CD4-positive, alpha-beta T cell (primary cell): Measurements from ENCODE around the gene SECISBP2L. TPM values are rescaled to one million over a fixed set of nuclear protein-coding genes. Genes with fewer than 3 reads are reported as not detected.

Experiments used
- ATAC-seq: fragments of 200-7000 bp; cut with Tn5 transposase; one replicate; pipeline ENCODE4 v1.10.0; 2022; ENCODE audit warnings: mild to moderate bottlenecking; ENCODE audit not compliant: poor library complexity
- CTCF ChIA-PET: fragments of 350-600 bp; sonication (Branson Sonifier 250); formaldehyde crosslinking; loops from one replicate; lab custom pipeline; 2021; ENCODE audit warnings: antibody characterized with exemption, inconsistent platforms; lab: Charles Lee
- POLR2A ChIA-PET: fragments of 350-600 bp; sonication (Branson Sonifier 250); formaldehyde crosslinking; loops from one replicate; lab custom pipeline; 2021; ENCODE audit warnings: antibody characterized with exemption, inconsistent platforms; lab: Charles Lee
- DNase-seq, 14 experiments: peaks; one replicate each; pipeline ENCODE4 v3.0.0-alpha.2; 2013 to 2020; ENCODE audit warnings: mixed read lengths in 2 of 14
- H3K27ac ChIP-seq, 2 donors: one replicate each; pipeline versions ENCODE4 v1.5.1 to v1.7.0; 2013; ENCODE audit warnings: low read length in 2 of 2, low read depth in 1 of 2, mild to moderate bottlenecking in 1 of 2
- H3K27me3 ChIP-seq, 2 experiments: 1 replicate in 1 of 2; 2 replicates in 1 of 2; pipeline versions ENCODE4 v1.6.1 to v1.7.0; 2013; ENCODE audit warnings: low read length in 2 of 2, control low read depth in 1 of 2, mild to moderate bottlenecking in 1 of 2, moderate library complexity in 1 of 2; ENCODE audit not compliant: insufficient read depth in 2 of 2, control insufficient read depth in 1 of 2
- H3K36me3 ChIP-seq: one replicate; pipeline ENCODE4 v1.6.1; 2013; ENCODE audit warnings: low read length, control low read depth; ENCODE audit not compliant: insufficient read depth
- H3K4me1 ChIP-seq: one replicate; pipeline ENCODE4 v1.6.1; 2013; ENCODE audit warnings: low read length, control low read depth; ENCODE audit not compliant: insufficient read depth
- H3K4me3 ChIP-seq: one replicate; pipeline ENCODE4 v1.5.1; 2013; ENCODE audit warnings: mild to moderate bottlenecking, low read length, moderate library complexity
- H3K9me3 ChIP-seq, 2 experiments: 1 replicate in 1 of 2; 2 replicates in 1 of 2; pipeline versions ENCODE4 v1.6.1 to v1.7.0; 2013; ENCODE audit warnings: low read length in 2 of 2, mild to moderate bottlenecking in 2 of 2, control low read depth in 1 of 2, moderate library complexity in 1 of 2; ENCODE audit not compliant: control insufficient read depth in 1 of 2, insufficient read depth in 1 of 2
- H3K27ac Mint-ChIP-seq: one replicate; pipeline ENCODE4 v1.8.0; 2020; ENCODE audit warnings: mixed read lengths
- H3K27me3 Mint-ChIP-seq: one replicate; pipeline ENCODE4 v1.8.0; 2021; ENCODE audit warnings: mixed read lengths
- H3K36me3 Mint-ChIP-seq: one replicate; pipeline ENCODE4 v1.8.0; 2021; ENCODE audit warnings: low read depth, mixed read lengths
- H3K4me1 Mint-ChIP-seq: one replicate; pipeline ENCODE4 v1.8.0; 2021; ENCODE audit warnings: low read depth, mixed read lengths
- H3K4me3 Mint-ChIP-seq: one replicate; pipeline ENCODE4 v1.8.0; 2020; ENCODE audit warnings: mild to moderate bottlenecking, mixed read lengths
- H3K9me3 Mint-ChIP-seq: one replicate; pipeline ENCODE4 v1.8.0; 2020; ENCODE audit warnings: mixed read lengths
- intact Hi-C, 2 experiments: fragments of 100-400 bp; cut with DNase I in 1 of 2; cut with micrococcal nuclease in 1 of 2; formaldehyde crosslinking; loops; one replicate each; pipeline versions ENCODE4 v1.15.1 to v1.9.0; 2023 to 2025; cut with DNase I, micrococcal nuclease
- total RNA-seq, 174 experiments: library from RNA in 2 of 174; stranded (reverse) in 2 of 174; gene quantifications; one replicate each; pipeline ENCODE4 v1.2.3 and lab custom pipeline; 2021 to 2026
- TF ChIP-seq, protein P1 (sequence below): fragments of 200-600 bp; IDR thresholded peaks from one replicate; pipeline ENCODE4 v1.8.0; 2022; ENCODE audit warnings: antibody characterized with exemption, mild to moderate bottlenecking

Gene SECISBP2L
- total RNA-seq, 2 experiments from 2014 or later: 55.9 to 56.0 TPM

DNA sequence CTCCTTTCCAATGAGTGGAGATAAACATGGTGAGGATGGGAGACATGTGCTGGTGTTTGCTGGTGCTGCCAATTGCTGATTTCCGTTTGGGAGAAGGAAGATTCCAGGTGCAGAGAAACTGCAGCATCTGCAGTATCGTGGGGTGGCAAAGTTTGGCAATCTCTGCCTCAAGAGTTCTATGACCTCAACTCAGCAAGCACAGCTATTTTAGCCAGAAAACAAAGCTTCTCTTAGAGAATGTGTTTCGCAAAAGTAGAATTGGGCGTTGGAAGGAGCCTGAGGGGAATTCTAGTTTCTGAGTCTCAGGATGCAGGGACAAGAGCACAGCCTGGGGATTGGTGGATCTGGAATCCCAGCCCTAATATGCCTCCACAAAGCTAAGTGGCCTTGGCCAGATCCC, 64.3 kb downstream of the SECISBP2L start:
- no peak overlapping the region for H3K27ac ChIP-seq
- H3K27me3 ChIP-seq: no peaks in the 10 kb centered on the region
- Mint-ChIP-seq H3K4me1 (no peaks in the 10 kb centered on the region), H3K36me3 (no peaks in the 10 kb centered on the region), H3K9me3 (no peaks in the 10 kb centered on the region), H3K4me3 (no peak overlapping the region), H3K27ac (no peak overlapping the region), H3K27me3 (peaks cover 24% of the 10 kb centered on the region)
- ATAC-seq (no peak), DNase-seq (no peak)
- ChIA-PET POLR2A (no interaction called here), CTCF (no interaction called here)
- no peak overlapping the region for H3K4me3 ChIP-seq
- no peaks in the 10 kb centered on the region for H3K36me3 ChIP-seq
- intact Hi-C loops: no loop called here
- no peaks in the 10 kb centered on the region for H3K9me3 ChIP-seq
- TF ChIP-seq, protein P1, sequence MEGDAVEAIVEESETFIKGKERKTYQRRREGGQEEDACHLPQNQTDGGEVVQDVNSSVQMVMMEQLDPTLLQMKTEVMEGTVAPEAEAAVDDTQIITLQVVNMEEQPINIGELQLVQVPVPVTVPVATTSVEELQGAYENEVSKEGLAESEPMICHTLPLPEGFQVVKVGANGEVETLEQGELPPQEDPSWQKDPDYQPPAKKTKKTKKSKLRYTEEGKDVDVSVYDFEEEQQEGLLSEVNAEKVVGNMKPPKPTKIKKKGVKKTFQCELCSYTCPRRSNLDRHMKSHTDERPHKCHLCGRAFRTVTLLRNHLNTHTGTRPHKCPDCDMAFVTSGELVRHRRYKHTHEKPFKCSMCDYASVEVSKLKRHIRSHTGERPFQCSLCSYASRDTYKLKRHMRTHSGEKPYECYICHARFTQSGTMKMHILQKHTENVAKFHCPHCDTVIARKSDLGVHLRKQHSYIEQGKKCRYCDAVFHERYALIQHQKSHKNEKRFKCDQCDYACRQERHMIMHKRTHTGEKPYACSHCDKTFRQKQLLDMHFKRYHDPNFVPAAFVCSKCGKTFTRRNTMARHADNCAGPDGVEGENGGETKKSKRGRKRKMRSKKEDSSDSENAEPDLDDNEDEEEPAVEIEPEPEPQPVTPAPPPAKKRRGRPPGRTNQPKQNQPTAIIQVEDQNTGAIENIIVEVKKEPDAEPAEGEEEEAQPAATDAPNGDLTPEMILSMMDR: no peak
- no peaks in the 10 kb centered on the region for H3K4me1 ChIP-seq

DNA sequence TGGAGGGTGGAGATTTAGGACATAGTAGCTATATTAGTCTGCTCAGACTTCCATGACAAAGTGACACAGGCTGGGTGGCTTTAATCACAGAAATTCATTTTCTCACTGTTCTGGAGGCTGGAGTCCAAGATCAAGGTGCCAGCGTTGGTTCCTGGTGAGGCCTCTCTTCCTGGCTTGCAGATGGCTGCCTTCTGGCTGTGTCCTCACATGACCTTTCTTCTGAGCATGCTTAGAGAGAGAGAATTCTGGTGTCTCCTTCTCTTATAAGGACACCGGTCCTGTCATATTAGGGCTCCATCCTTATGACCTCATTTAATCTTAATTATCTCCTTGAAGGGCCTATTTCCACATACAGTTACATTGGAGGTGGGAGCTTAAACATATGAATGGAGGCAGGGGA, 67.6 kb downstream of the SECISBP2L start:
- ATAC-seq: no peak
- no peaks in the 10 kb centered on the region for H3K36me3 Mint-ChIP-seq
- ChIA-PET POLR2A (no interaction called here), CTCF (interaction anchor here (0.5 kb wide), 1 partner anchor 1910 kb away, joined by 3 read pairs; no protein-coding TSS in a partner anchor)
- peaks cover 4% of the 10 kb centered on the region for H3K4me1 Mint-ChIP-seq
- TF ChIP-seq, protein P1: no peak
- H3K4me3 Mint-ChIP-seq: no peak overlapping the region
- Histone ChIP-seq H3K27me3 (peaks cover 8% of the 10 kb centered on the region in 2 experiments), H3K4me3 (no peak overlapping the region), H3K4me1 (peaks cover 6% of the 10 kb centered on the region), H3K9me3 (no peaks in the 10 kb centered on the region), H3K36me3 (no peaks in the 10 kb centered on the region), H3K27ac (no peak overlapping the region)
- no peak for DNase-seq
- H3K27ac Mint-ChIP-seq: no peak overlapping the region
- peaks cover 37% of the 10 kb centered on the region for H3K27me3 Mint-ChIP-seq
- intact Hi-C loops: no loop called here
- H3K9me3 Mint-ChIP-seq: no peaks in the 10 kb centered on the region

DNA sequence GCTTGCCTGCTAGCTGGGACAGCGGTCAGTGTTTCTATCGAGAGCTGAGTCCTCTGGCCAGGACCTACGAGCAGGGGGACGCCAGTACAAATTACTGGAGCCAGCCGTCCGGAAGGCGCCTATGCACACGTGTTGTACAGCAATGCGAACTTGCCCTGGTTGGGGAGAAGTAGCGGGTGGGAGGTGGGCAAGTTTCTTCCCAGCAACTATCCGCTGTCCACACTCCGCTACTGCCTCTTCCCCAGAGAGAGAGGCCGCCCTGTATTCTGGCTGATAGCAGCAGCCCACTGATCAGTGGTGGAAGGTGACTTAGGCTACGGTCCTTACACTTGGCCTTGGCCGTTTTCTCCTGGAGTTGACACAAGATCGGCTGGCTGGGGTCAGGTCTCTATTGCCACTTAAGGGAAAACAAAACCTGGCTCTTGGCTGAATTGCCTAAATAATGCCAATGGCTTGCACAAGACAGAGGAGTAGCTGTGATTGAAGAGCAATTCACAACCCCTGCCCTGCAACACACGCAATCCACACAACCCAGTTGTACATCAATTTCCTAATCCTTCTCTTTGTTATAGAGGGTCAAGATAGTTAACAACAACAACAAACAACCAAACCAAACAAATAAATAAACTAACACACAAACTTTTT, 69.7 kb downstream of the SECISBP2L start:
- ATAC-seq: no peak
- H3K27ac Mint-ChIP-seq: no peak overlapping the region

More for the DNA sequence above, 69.7 kb downstream of the SECISBP2L start:
- H3K4me3 ChIP-seq: peak overlapping the region; percentile 60
- CTCF ChIA-PET: interaction anchor here (0.7 to 2.5 kb wide), 8 partner anchors 8 to 106 kb away, joined by 5 to 20 read pairs (median 6); partner anchors contain the start of genes EID1, SECISBP2L and SHC4
- peak in 1 of 14 experiments; percentile 16 for DNase-seq
- intact Hi-C loops: no loop called here
- H3K27me3 ChIP-seq: peaks cover 8% of the 10 kb centered on the region in 2 experiments
- H3K27me3 Mint-ChIP-seq: peaks cover 34% of the 10 kb centered on the region
- H3K9me3 ChIP-seq: no peaks in the 10 kb centered on the region
- H3K4me1 ChIP-seq: peaks cover 6% of the 10 kb centered on the region
- POLR2A ChIA-PET: interaction anchor here (0.8 to 1.8 kb wide), 7 partner anchors 8 to 166 kb away, joined by 3 to 14 read pairs (median 4); partner anchors contain the start of genes CEP152, EID1, SECISBP2L and SHC4
- no peaks in the 10 kb centered on the region for H3K9me3 Mint-ChIP-seq
- peak overlapping the region; percentile 39 for H3K4me3 Mint-ChIP-seq
- TF ChIP-seq, protein P1: no peak
- peaks cover 4% of the 10 kb centered on the region for H3K4me1 Mint-ChIP-seq
- no peaks in the 10 kb centered on the region for H3K36me3 Mint-ChIP-seq
- H3K27ac ChIP-seq: no peak overlapping the region
- H3K36me3 ChIP-seq: no peaks in the 10 kb centered on the region
